GM19240 (cell line): ENCODE data around the gene FBXL3.
"Not testable (repeated sequence)": the region's sequence is repeated elsewhere in the genome, so short reads cannot be mapped to it uniquely, and the experiment has no call there.

Experiments used
- DNase-seq: peaks from one replicate; pipeline ENCODE4 v3.0.0; 2011; ENCODE audit warnings: low spot score; ENCODE audit not compliant: insufficient read length

The FBXL3 gene

GRCh38 chr13:77028202-77028601 lies 1.2 kb upstream of the FBXL3 start:
- DNase-seq = no peak

GRCh38 chr13:77026255-77026860 lies 601 bp downstream of the FBXL3 start:
- peak; percentile 4 for DNase-seq

GRCh38 chr13:77022341-77022740 lies 4.6 kb downstream of the FBXL3 start:
- DNase-seq = no peak

- DNase-seq = no peak
Measured at GRCh38 chr13:77019756-77020155, 7.2 kb downstream of the FBXL3 start.

GRCh38 chr13:77016888-77017623 lies 9.9 kb downstream of the FBXL3 start:
- no peak for DNase-seq

- DNase-seq = no peak
Measured at GRCh38 chr13:77016251-77016812, 10.6 kb downstream of the FBXL3 start.

GRCh38 chr13:77014906-77015685 lies 11.9 kb downstream of the FBXL3 start:
- no peak for DNase-seq

- no peak for DNase-seq
Measured at GRCh38 chr13:77013853-77014542, 13.0 kb downstream of the FBXL3 start.

- DNase-seq = not testable (repeated sequence)
Measured at GRCh38 chr13:77009719-77010118, 17.2 kb downstream of the FBXL3 start.

GRCh38 chr13:77009011-77009410 lies 17.9 kb downstream of the FBXL3 start:
- no peak for DNase-seq

- not testable (repeated sequence) for DNase-seq
Measured at GRCh38 chr13:77008337-77008736, 18.6 kb downstream of the FBXL3 start.

GRCh38 chr13:77002590-77003190 lies 24.3 kb downstream of the FBXL3 start:
- DNase-seq = no peak

GRCh38 chr13:77001963-77002587 lies 24.9 kb downstream of the FBXL3 start:
- no peak for DNase-seq

- DNase-seq = no peak
Measured at GRCh38 chr13:77001540-77001939, 25.4 kb downstream of the FBXL3 start.

GRCh38 chr13:77000475-77000874 lies 26.5 kb downstream of the FBXL3 start:
- DNase-seq = no peak

GRCh38 chr13:76994281-76994680 lies 32.7 kb downstream of the FBXL3 start:
- DNase-seq = no peak

GRCh38 chr13:76993473-76993872 lies 33.5 kb downstream of the FBXL3 start:
- no peak for DNase-seq

GRCh38 chr13:76993021-76993420 lies 33.9 kb downstream of the FBXL3 start:
- DNase-seq = no peak

GRCh38 chr13:76992548-76993001 lies 34.4 kb downstream of the FBXL3 start:
- DNase-seq = no peak

GRCh38 chr13:76991796-76992547 lies 35.0 kb downstream of the FBXL3 start, which contains the start of gene CLN5:
TSS of gene CLN5 (plus strand) at chr13:76992081. CDS start at chr13:76992099, 18 bp downstream.
- peak; percentile 84 for DNase-seq
